ENCODE measurements around the gene CCND3. TPM values are rescaled to one million over a fixed set of nuclear protein-coding genes. Genes with fewer than 3 reads are reported as not detected.

The CCND3 gene
- total and polyA plus RNA-seq, 2 of the 13 experiments (the other 11 are each of a cell fraction or from before 2014, with no cell fraction given), result 4.3 to 7.2 TPM

DNA sequence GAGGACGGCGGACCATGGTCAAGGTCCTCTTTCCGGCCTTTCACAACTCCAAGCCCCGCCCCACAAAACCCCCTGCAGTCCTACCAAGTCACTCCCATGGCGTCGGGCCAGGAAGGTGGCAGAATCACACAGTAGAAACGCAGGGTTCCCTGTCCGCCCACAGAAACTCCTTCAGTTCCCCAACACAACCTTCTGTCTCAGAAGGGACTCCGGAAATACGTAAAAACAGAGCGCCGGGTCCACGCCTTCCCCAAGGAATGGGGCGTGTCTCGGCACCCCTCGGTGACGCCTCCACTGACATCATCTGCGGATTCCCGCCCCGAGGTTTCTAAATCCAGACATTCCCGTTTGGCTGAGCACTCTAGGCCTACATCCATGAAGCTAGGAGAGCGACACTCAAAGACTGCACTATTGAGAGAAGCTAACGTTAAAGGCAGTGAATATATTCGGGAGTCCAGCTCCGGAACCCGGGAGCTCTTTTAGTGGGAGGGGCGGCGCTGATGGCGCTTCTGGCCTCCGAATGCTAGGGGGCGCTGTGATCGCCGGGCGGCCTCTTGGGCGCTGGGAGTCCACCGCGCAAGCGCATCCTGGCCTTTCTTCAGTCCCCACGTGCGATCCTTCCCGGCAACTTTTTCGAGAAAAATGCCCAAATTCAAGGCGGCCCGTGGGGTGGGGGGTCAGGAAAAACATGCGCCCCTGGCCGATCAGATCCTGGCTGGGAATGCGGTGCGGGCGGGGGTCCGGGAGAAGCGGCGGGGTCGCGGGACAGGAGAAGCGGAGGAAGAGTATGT, 20.5 kb downstream of the CCND3 start, which contains the start of the genes BYSL and MED20 (continued):
- peak; percentile 81; the same call in 1 of the 2 replicates for TF ChIP-seq REXO4 (CRISPR knock-in tag; IDR thresholded peaks at IDR 0.05; ENCODE audit: borderline replicate concordance)
- peak; percentile 61; the same call in 1 of the 2 replicates for TF ChIP-seq BHLHE40 (IDR thresholded peaks at IDR 0.05; ENCODE audit: low read length)
- TF ChIP-seq MTERF4 (CRISPR knock-in tag; IDR thresholded peaks at IDR 0.05), result no peak; the same call in 1 of the 2 replicates
- peak; percentile 44; the same call in 1 of the 2 replicates for TF ChIP-seq SP1 (IDR thresholded peaks at IDR 0.05)
- TF ChIP-seq SP1 (CRISPR knock-in tag; IDR thresholded peaks at IDR 0.05), result peak; percentile 100
- TF ChIP-seq NFKBIZ (CRISPR knock-in tag; IDR thresholded peaks at IDR 0.05), result no peak; the same call in 1 of the 2 replicates
- no peak for TF ChIP-seq CENPX (CRISPR knock-in tag; IDR thresholded peaks at IDR 0.05)
- TF ChIP-seq PPARG (CRISPR knock-in tag; conservative IDR thresholded peaks at IDR 0.05), result 0 out of 2 replicates have a peak, but pooled peaks have one; percentile 7
- peak; percentile 98 for TF ChIP-seq SP4 (CRISPR knock-in tag; IDR thresholded peaks at IDR 0.05)
- 0 out of 2 replicates have a peak, but pooled peaks have one; percentile 66 for TF ChIP-seq ZNF34 (CRISPR knock-in tag; IDR thresholded peaks at IDR 0.05; ENCODE audit: borderline replicate concordance)
- 0 out of 2 replicates have a peak, but pooled peaks have one; percentile 57 for TF ChIP-seq ZNF775 (CRISPR knock-in tag; IDR thresholded peaks at IDR 0.05; ENCODE audit: borderline replicate concordance)
- peak; percentile 98 for TF ChIP-seq ZNF546 (CRISPR knock-in tag; conservative IDR thresholded peaks at IDR 0.05)
- TF ChIP-seq, protein P1, sequence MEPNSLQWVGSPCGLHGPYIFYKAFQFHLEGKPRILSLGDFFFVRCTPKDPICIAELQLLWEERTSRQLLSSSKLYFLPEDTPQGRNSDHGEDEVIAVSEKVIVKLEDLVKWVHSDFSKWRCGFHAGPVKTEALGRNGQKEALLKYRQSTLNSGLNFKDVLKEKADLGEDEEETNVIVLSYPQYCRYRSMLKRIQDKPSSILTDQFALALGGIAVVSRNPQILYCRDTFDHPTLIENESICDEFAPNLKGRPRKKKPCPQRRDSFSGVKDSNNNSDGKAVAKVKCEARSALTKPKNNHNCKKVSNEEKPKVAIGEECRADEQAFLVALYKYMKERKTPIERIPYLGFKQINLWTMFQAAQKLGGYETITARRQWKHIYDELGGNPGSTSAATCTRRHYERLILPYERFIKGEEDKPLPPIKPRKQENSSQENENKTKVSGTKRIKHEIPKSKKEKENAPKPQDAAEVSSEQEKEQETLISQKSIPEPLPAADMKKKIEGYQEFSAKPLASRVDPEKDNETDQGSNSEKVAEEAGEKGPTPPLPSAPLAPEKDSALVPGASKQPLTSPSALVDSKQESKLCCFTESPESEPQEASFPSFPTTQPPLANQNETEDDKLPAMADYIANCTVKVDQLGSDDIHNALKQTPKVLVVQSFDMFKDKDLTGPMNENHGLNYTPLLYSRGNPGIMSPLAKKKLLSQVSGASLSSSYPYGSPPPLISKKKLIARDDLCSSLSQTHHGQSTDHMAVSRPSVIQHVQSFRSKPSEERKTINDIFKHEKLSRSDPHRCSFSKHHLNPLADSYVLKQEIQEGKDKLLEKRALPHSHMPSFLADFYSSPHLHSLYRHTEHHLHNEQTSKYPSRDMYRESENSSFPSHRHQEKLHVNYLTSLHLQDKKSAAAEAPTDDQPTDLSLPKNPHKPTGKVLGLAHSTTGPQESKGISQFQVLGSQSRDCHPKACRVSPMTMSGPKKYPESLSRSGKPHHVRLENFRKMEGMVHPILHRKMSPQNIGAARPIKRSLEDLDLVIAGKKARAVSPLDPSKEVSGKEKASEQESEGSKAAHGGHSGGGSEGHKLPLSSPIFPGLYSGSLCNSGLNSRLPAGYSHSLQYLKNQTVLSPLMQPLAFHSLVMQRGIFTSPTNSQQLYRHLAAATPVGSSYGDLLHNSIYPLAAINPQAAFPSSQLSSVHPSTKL (CRISPR knock-in tag; IDR thresholded peaks at IDR 0.05), result peak; percentile 43
- TF ChIP-seq ZKSCAN1 (IDR thresholded peaks at IDR 0.05; ENCODE audit: low read length), result no peak; the same call in 1 of the 2 replicates
- no peak for TF ChIP-seq TCF12 (IDR thresholded peaks at IDR 0.05)
- peak; percentile 71; the same call in 1 of the 2 replicates for TF ChIP-seq TCF12 (CRISPR knock-in tag; IDR thresholded peaks at IDR 0.05)
- no peak for TF ChIP-seq ZNF329 (CRISPR knock-in tag; IDR thresholded peaks at IDR 0.05; ENCODE audit: low read depth)
- TF ChIP-seq, protein P2, sequence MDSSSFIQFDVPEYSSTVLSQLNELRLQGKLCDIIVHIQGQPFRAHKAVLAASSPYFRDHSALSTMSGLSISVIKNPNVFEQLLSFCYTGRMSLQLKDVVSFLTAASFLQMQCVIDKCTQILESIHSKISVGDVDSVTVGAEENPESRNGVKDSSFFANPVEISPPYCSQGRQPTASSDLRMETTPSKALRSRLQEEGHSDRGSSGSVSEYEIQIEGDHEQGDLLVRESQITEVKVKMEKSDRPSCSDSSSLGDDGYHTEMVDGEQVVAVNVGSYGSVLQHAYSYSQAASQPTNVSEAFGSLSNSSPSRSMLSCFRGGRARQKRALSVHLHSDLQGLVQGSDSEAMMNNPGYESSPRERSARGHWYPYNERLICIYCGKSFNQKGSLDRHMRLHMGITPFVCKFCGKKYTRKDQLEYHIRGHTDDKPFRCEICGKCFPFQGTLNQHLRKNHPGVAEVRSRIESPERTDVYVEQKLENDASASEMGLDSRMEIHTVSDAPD (CRISPR knock-in tag; IDR thresholded peaks at IDR 0.05), result peak; percentile 82
- TF ChIP-seq MYC (CRISPR knock-in tag; IDR thresholded peaks at IDR 0.05; ENCODE audit: borderline replicate concordance), result peak; percentile 99
- peak; percentile 9; the same call in 1 of the 2 replicates for TF ChIP-seq ZNF768 (CRISPR knock-in tag; IDR thresholded peaks at IDR 0.05)
- no peak for TF ChIP-seq KDM6A (CRISPR knock-in tag; IDR thresholded peaks at IDR 0.05; ENCODE audit: low read depth)
